Smooth muscle cell (in vitro differentiated cells): ENCODE results near the gene TBL1XR1. TPM values are rescaled to one million over a fixed set of nuclear protein-coding genes. Genes with fewer than 3 reads are reported as not detected.

Experiments
- DNase-seq: peaks from one replicate; lab custom pipeline; 2025; ENCODE audit not compliant: unreplicated experiment; lab: John Stamatoyannopoulos, UW
- H2AFZ ChIP-seq: fragments of 200-600 bp; sonication (generic); 2 replicates; pipeline ENCODE4 v1.6.0; 2016; ENCODE audit warnings: antibody characterized with exemption, low read depth, mild to moderate bottlenecking
- H3F3A ChIP-seq: fragments of 200-600 bp; sonication (generic); 2 replicates; pipeline ENCODE4 v1.6.0; 2017; ENCODE audit warnings: antibody characterized with exemption, low read depth
- H3K27ac ChIP-seq: fragments of 200-600 bp; sonication (generic); 2 replicates; pipeline ENCODE4 v1.5.1; 2016; ENCODE audit warnings: low read depth, mild to moderate bottlenecking
- H3K27me3 ChIP-seq: fragments of 200-600 bp; sonication (generic); 2 replicates; pipeline ENCODE4 v1.6.1; 2016; ENCODE audit warnings: low read depth, mild to moderate bottlenecking
- H3K36me3 ChIP-seq: fragments of 200-600 bp; sonication (generic); 2 replicates; pipeline ENCODE4 v1.5.1; 2016; ENCODE audit warnings: low read depth
- H3K4me1 ChIP-seq: fragments of 200-600 bp; sonication (generic); 2 replicates; pipeline ENCODE4 v1.5.1; 2016; ENCODE audit warnings: low read depth
- H3K4me2 ChIP-seq: fragments of 200-600 bp; sonication (generic); 2 replicates; pipeline ENCODE4 v1.6.0; 2016; ENCODE audit warnings: mild to moderate bottlenecking
- H3K4me3 ChIP-seq: fragments of 200-600 bp; sonication (generic); 2 replicates; pipeline ENCODE4 v1.5.1; 2016; ENCODE audit warnings: mild to moderate bottlenecking
- H3K79me2 ChIP-seq: fragments of 200-600 bp; sonication (generic); 2 replicates; pipeline ENCODE4 v1.6.0; 2016; ENCODE audit warnings: low read depth, mild to moderate bottlenecking
- H3K9ac ChIP-seq: fragments of 200-600 bp; sonication (generic); 2 replicates; pipeline ENCODE4 v1.6.0; 2016; ENCODE audit warnings: low read depth
- H3K9me3 ChIP-seq: fragments of 200-600 bp; sonication (generic); replicated peaks from 2 replicates; pipeline ENCODE4 v1.5.1; 2016; ENCODE audit warnings: low read depth
- H4K20me1 ChIP-seq: fragments of 200-600 bp; sonication (generic); 2 replicates; pipeline ENCODE4 v1.6.0; 2016; ENCODE audit warnings: low read depth
- WGBS: methylation state at CpG from one replicate; pipeline ENCODE4 v1.1.7; 2016; ENCODE audit warnings: low lambda C conversion rate; 5-methylcytosine and 5-hydroxymethylcytosine counted together
- polyA plus RNA-seq: library from polyadenylated mRNA; unstranded; fragments of >200 nt; fragmentation: Nextera tagmentation; extraction: Ambion mirVana; gene quantifications from 2 replicates; pipeline ENCODE4 v1.2.1, GENCODE V29; 2016
- total RNA-seq: library from RNA; depleted of rRNA; stranded (reverse); fragments of >200 nt; gene quantifications from 2 replicates; pipeline ENCODE4 v1.2.3, GENCODE V29; 2014
- TF ChIP-seq, protein P1 (sequence below): fragments of 200-600 bp; sonication (generic); IDR thresholded peaks from 2 replicates; pipeline ENCODE4 v1.5.1; 2017; ENCODE audit warnings: borderline replicate concordance, mild to moderate bottlenecking, antibody characterized with exemption; ENCODE audit not compliant: insufficient read depth, poor library complexity, severe bottlenecking

TBL1XR1 gene
- total and polyA plus RNA-seq, 2 experiments from 2014 or later = 19.9 to 115 TPM

GRCh38 chr3:177122183-177122856 lies 75.0 kb downstream of the TBL1XR1 start:
- WGBS = 67% methylated on average over 4 of the region's 4 CpGs

GRCh38 chr3:177119829-177120228 lies 77.5 kb downstream of the TBL1XR1 start:
- H3K36me3 ChIP-seq = no peaks in the 10 kb centered on the region
- 78% methylated on average over 3 of the region's 3 CpGs for WGBS

More at GRCh38 chr3:177122183-177122856, 75.0 kb downstream of the TBL1XR1 start:
- H3K27ac ChIP-seq = no peak overlapping the region
- TF ChIP-seq, protein P1, sequence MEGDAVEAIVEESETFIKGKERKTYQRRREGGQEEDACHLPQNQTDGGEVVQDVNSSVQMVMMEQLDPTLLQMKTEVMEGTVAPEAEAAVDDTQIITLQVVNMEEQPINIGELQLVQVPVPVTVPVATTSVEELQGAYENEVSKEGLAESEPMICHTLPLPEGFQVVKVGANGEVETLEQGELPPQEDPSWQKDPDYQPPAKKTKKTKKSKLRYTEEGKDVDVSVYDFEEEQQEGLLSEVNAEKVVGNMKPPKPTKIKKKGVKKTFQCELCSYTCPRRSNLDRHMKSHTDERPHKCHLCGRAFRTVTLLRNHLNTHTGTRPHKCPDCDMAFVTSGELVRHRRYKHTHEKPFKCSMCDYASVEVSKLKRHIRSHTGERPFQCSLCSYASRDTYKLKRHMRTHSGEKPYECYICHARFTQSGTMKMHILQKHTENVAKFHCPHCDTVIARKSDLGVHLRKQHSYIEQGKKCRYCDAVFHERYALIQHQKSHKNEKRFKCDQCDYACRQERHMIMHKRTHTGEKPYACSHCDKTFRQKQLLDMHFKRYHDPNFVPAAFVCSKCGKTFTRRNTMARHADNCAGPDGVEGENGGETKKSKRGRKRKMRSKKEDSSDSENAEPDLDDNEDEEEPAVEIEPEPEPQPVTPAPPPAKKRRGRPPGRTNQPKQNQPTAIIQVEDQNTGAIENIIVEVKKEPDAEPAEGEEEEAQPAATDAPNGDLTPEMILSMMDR = no peak
- no peaks in the 10 kb centered on the region for H3K9me3 ChIP-seq
- H3K4me1 ChIP-seq = peaks cover 60% of the 10 kb centered on the region
- H3K27me3 ChIP-seq = no peaks in the 10 kb centered on the region
- H3K4me3 ChIP-seq = no peak overlapping the region
- H2AFZ ChIP-seq = no peak overlapping the region
- DNase-seq = no peak
- peaks cover 5% of the 10 kb centered on the region for H3F3A ChIP-seq
- no peak overlapping the region for H3K9ac ChIP-seq
- H3K4me2 ChIP-seq = no peak overlapping the region
- peaks cover 100% of the 10 kb centered on the region for H3K79me2 ChIP-seq
- H3K36me3 ChIP-seq = no peaks in the 10 kb centered on the region
- H4K20me1 ChIP-seq = peaks cover 100% of the 10 kb centered on the region

DNA sequence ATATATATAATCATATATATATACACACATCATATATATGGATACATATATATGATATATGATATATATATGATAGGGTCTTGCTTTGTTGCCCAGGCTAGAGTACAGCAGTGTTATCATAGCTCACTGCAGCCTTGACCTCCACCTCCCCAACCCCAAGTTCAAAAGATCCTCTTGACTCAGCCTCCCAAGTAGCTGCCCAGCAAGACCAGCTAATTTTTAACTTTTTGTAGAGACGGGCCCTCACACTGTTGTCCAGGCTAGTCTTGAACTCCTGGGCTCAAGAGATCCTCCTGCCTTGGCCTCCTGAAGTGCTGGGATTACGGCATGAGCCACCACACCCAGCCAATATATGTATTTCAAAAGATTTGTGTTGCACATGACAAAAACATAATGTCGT lies 83.0 kb downstream of the TBL1XR1 start:
- 67% methylated on average over 3 of the region's 3 CpGs for WGBS
- no peaks in the 10 kb centered on the region for H3K9me3 ChIP-seq
- no peak overlapping the region for H3K27ac ChIP-seq
- no peaks in the 10 kb centered on the region for H3K36me3 ChIP-seq
- no peak overlapping the region for H3K4me3 ChIP-seq
- DNase-seq = no peak
- H4K20me1 ChIP-seq = peaks cover 100% of the 10 kb centered on the region
- H3K9ac ChIP-seq = no peak overlapping the region
- H3K27me3 ChIP-seq = no peaks in the 10 kb centered on the region
- H2AFZ ChIP-seq = no peak overlapping the region
- peaks cover 20% of the 10 kb centered on the region for H3K4me1 ChIP-seq
- TF ChIP-seq, protein P1 = no peak
- H3K79me2 ChIP-seq = peaks cover 100% of the 10 kb centered on the region
- H3K4me2 ChIP-seq = no peak overlapping the region
- no peaks in the 10 kb centered on the region for H3F3A ChIP-seq

More at GRCh38 chr3:177119829-177120228, 77.5 kb downstream of the TBL1XR1 start:
- no peak overlapping the region for H3K27ac ChIP-seq
- H4K20me1 ChIP-seq = peaks cover 100% of the 10 kb centered on the region
- H3K4me2 ChIP-seq = no peak overlapping the region
- TF ChIP-seq, protein P1 = no peak
- H3F3A ChIP-seq = peaks cover 5% of the 10 kb centered on the region
- no peak overlapping the region for H3K9ac ChIP-seq
- H3K79me2 ChIP-seq = peaks cover 100% of the 10 kb centered on the region
- no peaks in the 10 kb centered on the region for H3K9me3 ChIP-seq
- no peak overlapping the region for H2AFZ ChIP-seq
- peaks cover 47% of the 10 kb centered on the region for H3K4me1 ChIP-seq
- H3K4me3 ChIP-seq = no peak overlapping the region
- no peaks in the 10 kb centered on the region for H3K27me3 ChIP-seq
- no peak for DNase-seq

GRCh38 chr3:177111541-177111949 lies 85.7 kb downstream of the TBL1XR1 start:
- no peak overlapping the region for H2AFZ ChIP-seq
- WGBS = 81% methylated on average over 4 of the region's 4 CpGs
- peaks cover 100% of the 10 kb centered on the region for H3K79me2 ChIP-seq
- H3K4me2 ChIP-seq = no peak overlapping the region
- H3K27me3 ChIP-seq = no peaks in the 10 kb centered on the region
- H3K4me3 ChIP-seq = no peak overlapping the region
- no peak overlapping the region for H3K27ac ChIP-seq
- no peaks in the 10 kb centered on the region for H3F3A ChIP-seq
- no peak overlapping the region for H3K9ac ChIP-seq
- DNase-seq = no peak
- peaks cover 33% of the 10 kb centered on the region for H3K4me1 ChIP-seq
- peaks cover 100% of the 10 kb centered on the region for H4K20me1 ChIP-seq
- no peaks in the 10 kb centered on the region for H3K9me3 ChIP-seq
- TF ChIP-seq, protein P1 = no peak
- H3K36me3 ChIP-seq = no peaks in the 10 kb centered on the region
